Fibroblast of lung (primary cell): ENCODE data around the gene PIGM.

Source experiments
- CTCF ChIP-seq, 2 donors: IDR thresholded peaks in 1 of 2; conservative IDR thresholded peaks in 1 of 2; 1 replicate in 1 of 2; 2 replicates in 1 of 2; pipeline ENCODE4 v1.5.1; 2011 to 2012; ENCODE audit warnings: low read length in 2 of 2, control low read depth in 1 of 2, inconsistent platforms in 1 of 2, low read depth in 1 of 2, mild to moderate bottlenecking in 1 of 2
- EZH2 ChIP-seq: IDR thresholded peaks from 2 replicates; pipeline ENCODE4 v1.5.1; 2012; ENCODE audit warnings: low read length, control low read depth, mild to moderate bottlenecking; ENCODE audit errors: missing control alignments

DNA sequence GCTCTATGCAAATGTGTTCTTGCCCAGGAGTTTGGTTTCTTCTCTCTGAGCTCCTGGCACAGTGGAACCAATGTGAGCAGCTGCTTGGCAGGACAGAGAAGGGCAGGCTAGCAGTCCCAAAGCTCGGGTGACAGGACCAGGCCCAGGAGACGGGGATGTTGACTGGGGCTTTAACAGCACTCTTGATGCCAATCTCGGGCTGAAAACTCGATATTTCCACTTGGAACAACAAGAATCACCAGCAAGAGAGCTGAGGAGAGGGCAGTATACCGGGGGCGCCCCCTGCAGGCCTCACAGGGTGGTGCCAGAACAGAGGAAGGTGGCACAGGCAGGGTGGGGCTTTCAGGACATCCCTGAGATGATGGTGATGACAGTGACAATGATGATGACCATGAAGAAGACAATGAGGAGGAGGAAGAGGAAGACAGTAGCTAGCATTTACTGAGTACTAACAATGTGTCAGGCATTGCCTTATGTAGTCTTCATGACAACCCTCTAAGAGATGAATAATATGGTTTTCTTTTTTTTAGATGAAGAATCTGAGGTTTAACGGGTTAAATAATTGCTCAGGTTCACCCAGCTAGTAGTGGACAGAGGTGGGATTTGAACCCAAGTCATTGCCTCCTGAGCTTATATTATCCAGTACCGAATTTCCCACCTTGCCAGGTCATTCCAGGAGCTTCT is 46.9 kb upstream of the PIGM start:
- TF ChIP-seq CTCF (conservative IDR thresholded peaks at IDR 0.05 in 1 of 2, IDR thresholded peaks at IDR 0.05 in 1 of 2; ENCODE audit: low read depth in 1 of 2, low read length in 2 of 2) = peak; percentile 59 to 75
- TF ChIP-seq EZH2 = no peak
